EH (cell line): ENCODE measurements around the gene COX20.

Experiments used
- DNase-seq: peaks from one replicate; pipeline ENCODE4 v3.0.0-alpha.2; 2015; ENCODE audit warnings: low read depth

COX20 gene

DNA sequence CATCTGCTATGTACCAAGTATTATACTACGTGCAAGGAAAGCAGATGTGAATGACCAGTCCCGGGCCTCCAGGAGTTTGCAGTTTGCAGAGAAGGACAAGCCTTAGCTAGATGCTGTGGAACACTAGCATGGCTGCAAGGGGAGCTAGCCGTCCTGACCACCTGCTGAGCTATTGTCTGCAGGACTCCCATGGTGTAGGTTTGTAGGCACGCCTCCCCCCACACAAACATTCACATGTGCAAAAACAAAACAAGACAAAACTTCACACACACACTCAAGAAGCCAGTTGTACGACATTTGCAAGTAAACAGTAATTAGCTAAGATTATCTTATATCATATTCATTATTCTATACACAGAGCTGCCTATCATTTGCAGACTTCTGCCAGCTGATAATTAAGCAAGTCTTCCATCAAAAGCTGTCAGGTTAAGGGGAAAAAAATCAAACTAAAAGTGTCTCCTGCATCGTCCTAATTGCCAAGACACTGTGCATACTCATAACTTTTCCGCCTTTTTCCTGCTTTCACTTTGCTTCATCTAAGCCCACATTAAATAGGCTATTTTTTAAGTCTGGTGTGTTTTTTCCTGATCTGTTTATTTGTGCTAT lies 39.6 kb downstream of the COX20 start:
- no peak for DNase-seq

DNA sequence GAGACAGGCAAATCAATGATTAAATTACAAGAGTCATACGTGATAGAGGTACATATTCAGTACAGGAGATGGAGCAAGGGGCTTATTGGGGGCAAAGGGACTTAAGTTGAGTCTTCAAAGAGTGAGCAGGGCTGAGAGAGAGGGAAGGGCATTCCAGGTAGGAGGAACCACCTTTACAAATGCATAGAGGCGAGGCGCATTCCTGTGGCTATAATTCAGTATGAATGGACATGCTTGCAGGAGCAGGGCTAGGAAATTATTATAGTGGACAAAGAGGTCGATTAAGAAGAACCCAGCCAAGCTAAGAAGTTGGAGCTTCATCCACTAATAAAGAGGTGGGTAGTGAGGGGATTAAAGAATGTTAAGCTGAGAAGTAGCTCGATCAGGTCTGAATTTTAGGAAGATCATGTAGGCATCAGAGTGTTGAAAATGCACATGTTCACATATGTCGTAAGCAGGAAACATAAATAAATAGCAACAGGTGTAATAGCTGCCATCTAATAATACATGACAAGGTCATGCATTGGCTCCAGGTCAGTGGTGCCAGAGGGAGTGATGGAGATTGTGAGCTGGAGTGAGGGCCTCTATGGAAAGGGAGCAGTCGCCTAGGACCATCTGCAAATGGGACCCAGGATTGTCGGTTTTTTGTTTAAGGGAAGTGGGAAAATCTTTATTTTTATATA lies 40.9 kb downstream of the COX20 start:
- DNase-seq, result no peak

DNA sequence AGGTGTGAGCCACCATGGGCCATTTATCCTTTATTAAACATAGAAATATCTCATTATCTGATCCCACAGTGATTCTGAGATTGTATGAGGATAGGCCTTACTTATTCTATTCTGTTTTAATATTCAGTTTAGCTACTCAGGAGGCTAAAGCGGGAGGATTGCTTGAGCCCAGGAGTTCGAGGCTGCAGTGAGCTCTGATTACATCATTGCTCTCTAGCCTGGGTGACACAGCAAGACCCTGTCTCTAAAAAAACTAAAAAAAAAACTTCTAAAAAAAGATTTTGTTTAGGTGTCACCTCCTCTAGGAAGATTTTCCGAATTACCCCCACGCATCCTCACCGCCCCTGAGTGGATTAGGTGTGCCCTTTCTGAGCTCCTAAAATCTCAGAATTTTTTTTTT lies 43.2 kb downstream of the COX20 start:
- DNase-seq, result no peak

DNA sequence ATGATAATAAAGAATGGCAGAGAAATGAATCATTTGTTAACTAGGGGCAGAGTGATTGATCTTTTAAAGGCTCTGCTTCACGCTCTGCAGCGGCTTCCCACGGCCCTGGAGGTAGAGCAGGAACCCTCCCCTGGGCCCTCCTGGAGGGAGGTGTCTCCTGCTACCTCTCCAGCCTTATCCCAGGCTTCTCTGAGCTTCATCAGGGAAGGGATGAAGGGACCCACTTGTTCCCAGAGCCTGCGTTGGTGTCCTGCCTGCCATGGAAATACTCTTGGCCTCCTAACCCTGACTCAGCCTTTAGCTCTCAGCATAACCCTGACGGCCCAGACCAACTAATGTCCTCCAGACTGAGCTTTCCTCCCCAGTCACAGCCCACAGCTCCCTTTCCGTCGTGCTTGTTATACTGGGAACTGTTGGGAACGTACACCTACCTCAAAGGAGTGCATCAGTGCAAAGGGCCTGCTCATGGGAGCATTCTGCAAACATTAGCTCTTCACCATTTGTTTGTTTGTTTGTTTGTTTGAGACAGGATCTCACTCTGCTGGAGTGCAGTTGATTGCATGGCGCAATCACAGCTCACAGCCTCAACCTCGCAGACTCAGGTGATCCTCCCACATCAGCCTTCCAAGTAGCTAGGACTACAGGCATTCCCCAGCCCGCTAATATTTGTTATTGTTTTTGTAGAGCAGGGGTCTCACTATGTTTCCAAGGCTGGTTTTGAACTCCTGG lies 46.3 kb downstream of the COX20 start:
- DNase-seq, result no peak

DNA sequence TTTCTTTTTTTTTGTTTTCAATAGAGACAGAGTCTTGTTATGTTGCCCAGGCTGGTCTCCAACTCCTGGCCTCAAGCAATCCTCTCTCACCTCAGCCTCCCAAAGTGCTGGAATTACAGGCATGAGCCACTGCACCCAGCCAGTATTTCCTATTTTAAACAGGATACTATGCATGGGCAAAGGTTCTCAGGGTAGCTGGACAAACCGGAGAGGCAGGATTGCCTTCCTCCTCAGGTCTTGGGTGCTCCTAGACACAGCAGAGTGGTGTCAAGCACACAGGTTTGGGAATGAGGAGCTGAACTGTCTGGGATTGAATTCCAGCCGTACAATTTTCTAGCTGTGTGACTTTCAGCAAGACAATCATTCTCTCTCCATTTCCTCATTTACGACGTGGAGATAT lies 51.8 kb downstream of the COX20 start:
- no peak for DNase-seq

DNA sequence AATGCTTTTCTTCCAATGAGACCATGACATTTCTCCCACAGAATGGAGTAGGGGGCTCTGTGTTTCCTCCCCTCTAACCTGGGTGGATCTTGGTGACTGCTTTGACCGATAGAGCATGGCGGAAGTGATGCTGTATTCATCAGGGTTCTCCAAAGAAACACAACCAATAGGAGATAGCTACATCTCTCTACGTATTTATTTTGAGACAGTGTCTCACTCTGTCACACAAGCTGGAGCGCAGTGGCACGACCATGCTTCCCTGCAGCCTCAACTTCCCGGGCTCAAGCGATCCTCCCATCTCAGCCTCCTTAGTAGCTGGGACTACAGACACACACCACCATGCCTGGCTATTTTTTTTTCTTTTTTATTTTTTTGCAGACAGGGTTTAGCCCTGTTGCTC lies 58.4 kb downstream of the COX20 start:
- no peak for DNase-seq
